CD4-positive, alpha-beta T cell treated with Interleukin-15 for 1 hour (primary cell): Measurements from ENCODE around the gene VWA7.
"Not testable (repeated sequence)": the region's sequence is repeated elsewhere in the genome, so short reads cannot be mapped to it uniquely, and the experiment has no call there.

Experiments used
- DNase-seq: peaks from one replicate; pipeline ENCODE4 v3.0.0-alpha.2; 2020

Gene VWA7

GRCh38 chr6:31799781-31800180 is 22.7 kb upstream of the VWA7 start:
- DNase-seq, result no peak

GRCh38 chr6:31797588-31797987 is 20.5 kb upstream of the VWA7 start:
- DNase-seq, result peak; percentile 57

GRCh38 chr6:31796993-31797385 is 19.9 kb upstream of the VWA7 start:
- no peak for DNase-seq

DNA sequence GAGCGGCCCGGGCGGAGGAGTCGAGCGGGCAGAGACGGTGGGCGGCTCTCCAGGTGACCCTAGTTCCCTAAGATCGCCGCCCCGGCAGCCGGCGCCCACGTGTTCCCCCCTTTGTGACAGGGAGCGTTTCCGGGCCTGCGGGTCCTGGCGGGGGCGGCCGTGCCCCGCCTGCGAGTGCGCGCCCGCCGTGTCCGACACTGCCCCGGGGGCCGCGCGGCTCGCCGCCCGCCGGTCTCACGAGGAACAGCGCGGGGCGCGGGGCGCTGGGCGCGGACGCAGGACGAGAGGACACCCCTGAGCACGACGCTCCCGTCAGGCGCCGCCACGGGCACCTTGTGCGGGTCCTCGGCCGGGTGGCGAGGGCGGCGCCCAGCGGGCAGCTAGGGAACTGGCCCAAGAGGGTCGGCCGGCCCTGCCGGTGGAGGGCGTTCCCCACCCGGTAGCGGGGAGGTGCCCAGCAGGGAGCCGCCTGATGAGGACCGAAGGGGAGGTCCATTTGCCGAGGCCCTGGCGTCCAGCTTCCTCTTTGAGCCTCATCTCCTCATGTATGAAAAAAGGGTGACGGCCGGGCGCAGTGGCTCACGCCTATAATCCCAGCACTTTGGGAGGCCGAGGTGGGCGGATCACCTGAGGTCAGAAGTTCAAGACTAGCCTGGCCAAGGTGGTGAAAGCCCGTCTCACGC is 18.6 kb upstream of the VWA7 start, which contains the start of gene VARS1:
TSS of gene VARS1 (minus strand) at position 137 of the 683 bp plus-strand sequence. CDS start 535 bp downstream, outside the sequence.
- peak; percentile 91 for DNase-seq

- peak; percentile 29 for DNase-seq
Observed at GRCh38 chr6:31794866-31795615, 17.9 kb upstream of the VWA7 start.

DNA sequence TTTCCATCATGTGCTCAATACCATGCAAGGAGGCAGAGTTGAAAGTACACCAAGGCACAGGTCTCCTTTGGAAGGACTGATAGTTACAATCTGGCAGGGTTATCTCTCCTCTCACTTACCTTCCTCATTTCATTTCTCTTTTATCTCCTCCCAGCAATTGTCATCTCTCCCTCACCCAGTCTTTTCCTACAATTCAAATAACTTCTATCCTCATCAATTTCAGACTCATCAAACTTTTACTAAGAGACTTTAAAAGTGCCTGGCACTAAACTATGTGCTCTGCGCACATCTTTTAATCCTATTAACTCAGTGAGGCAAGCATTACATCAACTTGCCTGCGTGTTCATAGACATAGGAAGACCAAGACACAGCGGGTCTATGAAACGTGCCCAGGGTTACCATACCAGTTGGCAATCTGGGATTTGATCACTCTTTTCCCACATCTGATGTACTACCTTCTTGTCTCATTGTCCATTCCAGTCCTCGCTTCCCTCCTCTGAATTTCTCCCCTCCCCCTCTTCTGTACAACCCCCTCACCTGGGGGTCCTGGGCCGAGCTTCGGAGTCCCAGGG is 17.3 kb upstream of the VWA7 start:
- no peak for DNase-seq

GRCh38 chr6:31793927-31794245 is 16.8 kb upstream of the VWA7 start:
- DNase-seq, result not testable (repeated sequence)

DNA sequence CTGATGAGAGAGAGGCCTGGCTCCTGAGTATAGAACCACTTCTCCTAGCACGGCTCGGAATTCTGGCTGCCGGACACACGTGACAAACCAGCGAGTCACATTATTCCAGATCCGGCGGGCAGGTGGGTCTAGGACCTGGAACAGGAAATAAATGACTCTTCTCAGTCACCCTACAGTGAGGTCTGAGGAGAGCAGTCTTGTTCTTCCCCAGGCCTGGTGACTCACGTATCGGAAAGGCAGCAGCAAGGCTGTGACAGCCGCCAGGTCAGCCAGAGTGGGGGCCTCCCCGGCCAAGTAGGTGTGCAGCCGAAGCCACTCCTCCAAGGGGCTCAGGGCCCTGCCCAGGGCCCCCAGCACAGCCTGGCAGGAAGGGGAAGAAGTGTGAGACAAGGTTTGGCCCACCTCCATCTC is 15.6 kb upstream of the VWA7 start:
- DNase-seq, result no peak

DNA sequence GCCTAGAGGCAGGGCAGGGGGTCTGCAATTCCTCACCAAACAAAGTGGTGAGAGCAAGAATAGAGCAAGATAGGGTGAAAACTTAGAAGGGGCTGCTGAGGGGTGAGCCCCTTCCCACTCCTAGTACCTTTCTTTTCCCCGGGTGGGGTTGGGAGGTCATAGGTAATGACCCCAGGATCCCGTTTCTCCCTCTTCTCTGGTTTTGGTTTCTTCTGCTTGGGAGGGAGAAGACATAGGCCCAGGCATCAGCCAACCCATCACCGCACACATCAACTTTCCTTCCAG is 14.9 kb upstream of the VWA7 start:
- no peak for DNase-seq

- DNase-seq, result no peak
Observed at GRCh38 chr6:31791324-31792089, 14.4 kb upstream of the VWA7 start.

GRCh38 chr6:31785475-31785874 is 8.3 kb upstream of the VWA7 start:
- DNase-seq, result no peak

DNA sequence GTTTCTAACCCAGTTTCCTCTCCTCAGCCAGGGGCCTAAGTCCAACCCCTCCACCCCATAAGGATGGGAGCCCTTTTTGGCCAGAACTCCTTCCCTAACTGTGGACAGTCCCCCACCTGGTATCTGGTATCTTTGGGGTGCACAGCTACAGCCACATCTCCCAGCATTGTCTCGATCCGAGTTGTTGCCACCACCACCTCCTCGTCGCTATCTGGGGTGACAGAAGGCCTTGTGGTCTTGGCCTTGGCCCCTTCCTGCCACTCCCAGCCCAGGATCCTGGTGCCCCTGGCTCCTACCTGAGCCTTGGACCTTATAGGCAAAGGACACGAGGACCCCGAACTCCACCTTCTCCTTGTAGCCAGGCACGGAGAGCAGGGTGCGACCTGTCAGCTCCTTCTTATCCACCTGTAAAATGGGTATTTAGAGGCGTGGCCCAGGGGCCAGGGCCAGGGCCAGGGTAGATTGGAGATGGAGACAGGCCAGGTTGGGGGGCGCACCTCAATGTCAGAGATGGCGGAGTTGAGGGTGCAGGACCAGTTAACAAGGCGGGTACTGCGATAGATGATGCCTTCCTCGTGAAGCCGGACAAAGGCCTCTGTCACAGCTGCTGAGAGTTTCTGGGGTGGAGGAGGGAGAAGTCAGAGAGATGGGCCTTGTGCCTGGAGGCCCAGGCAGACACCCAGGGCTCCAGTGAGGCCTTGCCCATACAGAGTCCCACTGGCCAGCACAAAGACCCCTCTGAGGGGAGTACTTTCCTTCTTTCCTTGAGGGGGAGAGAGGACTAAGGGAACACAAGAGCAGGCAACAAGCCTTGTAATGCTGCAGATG is 7.2 kb upstream of the VWA7 start:
- no peak for DNase-seq

DNA sequence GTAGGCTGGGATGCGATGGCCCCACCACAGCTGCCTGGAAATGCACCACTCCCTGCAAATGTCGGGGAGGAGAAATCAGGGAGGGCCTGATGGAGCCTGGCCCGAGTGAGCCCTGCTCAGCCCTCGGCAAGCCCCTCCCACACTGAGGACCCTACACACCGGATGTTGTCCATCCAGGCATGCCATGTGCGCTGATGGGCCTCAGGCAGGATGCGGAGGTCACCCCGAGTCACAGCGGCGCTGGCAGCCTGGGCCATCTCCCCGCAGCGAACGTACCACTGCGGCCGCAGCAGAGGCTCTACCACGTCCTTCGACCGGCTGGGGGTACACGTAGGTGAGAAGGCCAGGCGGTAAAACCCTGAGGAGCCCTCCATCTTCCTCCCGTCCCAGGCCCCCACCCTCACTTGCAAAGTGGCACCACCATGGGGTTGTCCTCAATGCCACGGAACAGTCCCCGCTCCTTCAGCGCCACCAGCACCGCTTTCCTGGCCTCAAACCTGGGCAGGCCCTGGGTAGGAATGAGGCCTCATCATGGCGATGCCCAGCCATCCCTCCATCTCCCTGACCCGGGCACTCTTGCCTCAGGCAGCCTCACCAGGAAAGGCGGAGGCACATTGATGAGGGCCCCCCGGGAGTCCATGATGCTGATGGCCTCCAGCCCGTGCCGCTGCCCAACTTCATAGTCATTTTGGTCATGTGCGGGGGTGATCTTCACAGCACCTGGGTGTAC is 5.2 kb upstream of the VWA7 start:
- no peak for DNase-seq

- no peak for DNase-seq
Observed at GRCh38 chr6:31781244-31782125, 4.4 kb upstream of the VWA7 start.

- no peak for DNase-seq
Observed at GRCh38 chr6:31780507-31781243, 3.5 kb upstream of the VWA7 start.

DNA sequence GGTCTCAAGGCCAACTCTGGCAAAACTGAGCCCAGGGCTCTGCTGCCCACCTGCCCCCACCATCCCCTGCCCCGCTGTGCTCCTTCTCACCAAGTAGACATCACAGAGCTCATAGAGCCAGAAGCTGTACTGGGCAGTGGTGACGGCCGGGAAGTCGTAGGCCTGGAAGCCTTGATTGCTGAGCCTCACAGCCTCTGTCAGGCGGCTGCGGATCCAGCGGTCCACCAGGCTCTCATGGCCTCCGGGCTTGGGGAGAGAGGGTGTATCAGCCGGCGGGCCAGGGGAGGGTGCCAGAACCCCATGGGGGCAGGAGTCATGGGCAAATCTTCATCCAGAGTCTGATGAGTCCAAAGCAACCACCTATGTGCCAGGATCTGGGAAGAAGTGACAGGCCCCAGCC is 2.8 kb upstream of the VWA7 start:
- DNase-seq, result no peak

DNA sequence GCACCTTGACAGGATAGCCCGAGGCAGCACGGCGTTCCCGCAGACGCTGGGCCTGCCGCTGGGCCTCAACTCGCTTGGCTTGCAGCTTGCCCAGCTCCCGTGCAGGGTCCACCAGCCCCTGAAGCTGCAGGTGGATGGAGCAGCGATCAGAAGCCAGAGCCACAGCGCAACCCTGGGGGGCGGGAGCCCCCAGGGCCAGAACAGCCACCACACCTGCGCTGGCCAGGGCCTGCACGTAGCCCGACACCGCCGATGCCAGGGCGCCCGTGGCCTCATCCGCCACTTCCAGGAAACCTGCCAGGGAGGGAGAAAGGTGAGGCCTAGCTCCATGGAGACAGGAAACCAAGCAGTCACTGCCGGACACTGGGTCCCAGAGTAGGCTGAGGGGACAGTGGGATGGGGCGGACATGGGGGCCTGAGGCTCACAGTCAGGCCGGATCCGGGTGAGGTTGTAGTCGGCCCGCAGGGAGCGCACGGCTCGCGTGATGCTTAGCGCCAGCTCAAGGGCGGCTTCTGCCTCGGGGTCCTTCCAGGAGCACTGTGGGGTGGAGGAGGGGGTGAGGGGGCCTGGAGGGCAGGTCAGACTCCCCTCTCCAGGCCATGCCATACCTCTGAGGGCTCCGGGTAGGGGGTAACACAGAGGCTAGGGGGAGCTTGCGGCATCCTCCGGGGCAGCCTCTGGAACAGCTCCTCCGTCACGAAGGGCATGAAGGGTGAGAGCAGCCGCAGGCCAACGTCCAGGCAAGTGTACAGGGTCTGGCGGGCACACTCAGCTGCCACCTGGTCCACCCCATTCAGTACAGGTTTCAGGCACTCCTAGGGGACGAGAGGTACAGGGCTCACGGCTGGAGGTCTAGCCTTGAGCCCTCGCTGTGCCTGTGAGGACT is 2.1 kb upstream of the VWA7 start:
- DNase-seq, result no peak

- DNase-seq, result no peak
Observed at GRCh38 chr6:31778193-31778592, 1.1 kb upstream of the VWA7 start.

- no peak for DNase-seq
Observed at GRCh38 chr6:31777667-31778050, 531 bp upstream of the VWA7 start.
